Uterus (tissue), 4 donors: Measurements from ENCODE around the gene SAP130. TPM values are rescaled to one million over a fixed set of nuclear protein-coding genes. Genes with fewer than 3 reads are reported as not detected.

Source experiments
- DNase-seq, 2 donors: peaks; one replicate each; pipeline ENCODE4 v3.0.0-alpha.2; 2019 to 2020
- H3K27ac ChIP-seq, 2 donors: fragments of 200-600 bp; sonication (generic); 1 replicate in 1 of 2; 2 replicates in 1 of 2; pipeline ENCODE4 v1.5.1; 2016 to 2018
- H3K27me3 ChIP-seq, 2 donors: fragments of 200-600 bp; sonication (generic); one replicate each; pipeline ENCODE4 v1.5.1; 2018 to 2019; ENCODE audit warnings: control low read depth in 1 of 2
- H3K36me3 ChIP-seq, 2 donors: fragments of 200-600 bp; sonication (generic); one replicate each; pipeline ENCODE4 v1.5.1; 2019; ENCODE audit warnings: control low read depth in 1 of 2
- H3K4me1 ChIP-seq, 2 donors: fragments of 200-600 bp; sonication (generic); one replicate each; pipeline ENCODE4 v1.5.1; 2018 to 2019; ENCODE audit warnings: control low read depth in 1 of 2
- H3K4me3 ChIP-seq, 2 donors: fragments of 200-600 bp; sonication (generic); 1 replicate in 1 of 2; 2 replicates in 1 of 2; pipeline ENCODE4 v1.5.1; 2018 to 2019; ENCODE audit warnings: mild to moderate bottlenecking in 1 of 2
- H3K9me3 ChIP-seq, 2 donors: fragments of 200-600 bp; sonication (generic); one replicate each; pipeline ENCODE4 v1.5.1; 2019; ENCODE audit warnings: control low read depth in 1 of 2
- CTCF ChIP-seq, 4 experiments: fragments of 200-600 bp in 2 of 4; fragments of 450-650 bp in 2 of 4; sonication (generic) in 2 of 4; IDR thresholded peaks; one replicate each; pipeline ENCODE4 v1.5.1; 2016 to 2019; ENCODE audit warnings: antibody characterized with exemption in 4 of 4, mild to moderate bottlenecking in 2 of 4, moderate library complexity in 1 of 4
- POLR2A ChIP-seq, 2 donors: fragments of 450-650 bp; IDR thresholded peaks; one replicate each; pipeline ENCODE4 v1.6.1; 2016; ENCODE audit warnings: antibody characterized with exemption in 2 of 2, mild to moderate bottlenecking in 1 of 2, moderate library complexity in 1 of 2
- intact Hi-C: fragments of 100-400 bp; cut with DNase I; formaldehyde crosslinking; loops from one replicate; pipeline ENCODE4 v1.15.1; 2023; ENCODE audit warnings: low total_unique reads
- total RNA-seq, 4 donors: library from RNA; depleted of rRNA in 3 of 4; stranded (reverse); fragments of >200 nt in 3 of 4; gene quantifications; one replicate each; pipeline versions ENCODE4 v1.1.0 to v1.2.4, GENCODE V29; 2014 to 2023
- donor health status: DM: yes; HTN: yes; CAD: no.

The SAP130 gene
- total RNA-seq, 4 donors from 2014 or later, result 3.6 to 47.0 (median 5.9) TPM

DNA sequence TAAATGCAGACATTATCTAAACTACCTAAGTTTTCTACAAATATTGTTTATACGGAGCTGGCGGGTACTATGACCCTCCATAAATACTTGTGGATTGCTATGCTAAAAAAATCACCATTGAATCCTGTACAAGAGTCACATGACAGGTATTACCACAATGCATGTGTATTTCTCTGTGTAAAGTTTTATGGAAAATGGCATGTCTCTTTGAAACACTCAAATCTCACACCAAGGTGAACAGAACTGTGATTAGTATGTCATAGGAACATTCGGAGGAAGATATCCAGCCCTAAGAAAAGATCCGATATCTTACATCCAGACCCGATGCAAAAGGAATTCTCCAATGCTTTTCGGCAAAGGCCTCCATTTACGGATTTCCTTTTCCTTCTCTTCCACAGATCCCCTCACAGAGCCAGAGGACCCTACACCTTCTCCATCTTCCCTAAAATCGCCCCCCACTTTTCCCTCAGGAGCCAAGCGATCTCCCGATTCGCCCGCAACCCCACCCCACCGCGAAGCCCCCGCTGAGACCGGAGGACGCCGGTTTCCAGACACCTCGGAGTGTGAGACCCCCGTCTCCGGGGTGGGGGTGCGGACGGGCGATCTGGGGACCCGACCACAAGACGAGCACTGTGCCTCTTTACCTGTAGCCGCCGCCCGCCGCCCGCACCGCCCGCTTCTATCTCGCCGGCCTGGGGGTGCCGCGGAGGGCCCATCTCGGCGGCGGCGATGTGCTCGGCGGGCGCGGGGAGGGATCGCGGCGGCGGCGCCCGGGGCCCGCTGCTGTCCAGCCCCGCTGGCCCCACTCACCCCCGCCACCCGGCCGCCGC is 1.2 kb downstream of the SAP130 start:
- H3K4me1 ChIP-seq, result no peaks in the 10 kb centered on the region
- intact Hi-C loops, result no loop called here
- no peak for DNase-seq
- TF ChIP-seq POLR2A (IDR thresholded peaks at IDR 0.05), result peak in 1 of 2 donors; percentile 54
- peak in 1 of 4 experiments; percentile 21 for TF ChIP-seq CTCF (IDR thresholded peaks at IDR 0.05)
- no peaks in the 10 kb centered on the region for H3K27me3 ChIP-seq
- H3K36me3 ChIP-seq, result no peaks in the 10 kb centered on the region
- H3K4me3 ChIP-seq, result peak overlapping the region; percentile 65 to 99
- no peaks in the 10 kb centered on the region for H3K9me3 ChIP-seq
- peak overlapping the region; percentile 81 to 89 for H3K27ac ChIP-seq

DNA sequence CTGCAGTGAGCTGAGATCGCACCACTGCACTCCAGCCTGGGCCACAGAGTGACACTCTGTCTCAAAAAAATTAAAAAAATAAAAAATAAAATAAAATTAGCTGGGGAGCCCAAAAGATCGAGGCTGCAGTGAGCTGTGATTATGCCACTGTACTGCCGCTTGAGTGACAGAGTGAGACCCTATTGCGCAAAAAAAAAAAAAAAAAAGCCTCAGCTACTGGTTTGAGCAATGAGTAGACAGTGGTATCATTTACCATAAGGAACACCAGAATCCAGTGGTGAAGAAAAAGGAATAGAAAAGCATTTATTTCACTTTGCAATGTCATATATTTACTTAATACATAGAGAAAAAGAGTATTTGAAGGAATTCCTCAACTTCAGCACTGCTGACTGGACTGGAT is 3.0 kb downstream of the SAP130 start:
- intact Hi-C loops, result no loop called here

GRCh38 chr2:128017561-128017960 is 10.3 kb downstream of the SAP130 start:
- H3K27ac ChIP-seq, result no peak overlapping the region
- intact Hi-C loops, result no loop called here
- no peaks in the 10 kb centered on the region for H3K27me3 ChIP-seq
- no peaks in the 10 kb centered on the region for H3K4me1 ChIP-seq
- no peak overlapping the region for H3K4me3 ChIP-seq
- no peak for TF ChIP-seq POLR2A (IDR thresholded peaks at IDR 0.05)
- TF ChIP-seq CTCF (IDR thresholded peaks at IDR 0.05), result no peak
- no peaks in the 10 kb centered on the region for H3K36me3 ChIP-seq
- no peak for DNase-seq
- H3K9me3 ChIP-seq, result no peaks in the 10 kb centered on the region

More for the DNA sequence above, 3.0 kb downstream of the SAP130 start:
- Histone ChIP-seq H3K4me1 (no peaks in the 10 kb centered on the region), H3K27ac (no peak overlapping the region), H3K4me3 (no peak overlapping the region), H3K9me3 (no peaks in the 10 kb centered on the region), H3K36me3 (no peaks in the 10 kb centered on the region), H3K27me3 (no peaks in the 10 kb centered on the region)
- no peak for TF ChIP-seq POLR2A (IDR thresholded peaks at IDR 0.05)
- no peak for TF ChIP-seq CTCF (IDR thresholded peaks at IDR 0.05)
- no peak for DNase-seq

DNA sequence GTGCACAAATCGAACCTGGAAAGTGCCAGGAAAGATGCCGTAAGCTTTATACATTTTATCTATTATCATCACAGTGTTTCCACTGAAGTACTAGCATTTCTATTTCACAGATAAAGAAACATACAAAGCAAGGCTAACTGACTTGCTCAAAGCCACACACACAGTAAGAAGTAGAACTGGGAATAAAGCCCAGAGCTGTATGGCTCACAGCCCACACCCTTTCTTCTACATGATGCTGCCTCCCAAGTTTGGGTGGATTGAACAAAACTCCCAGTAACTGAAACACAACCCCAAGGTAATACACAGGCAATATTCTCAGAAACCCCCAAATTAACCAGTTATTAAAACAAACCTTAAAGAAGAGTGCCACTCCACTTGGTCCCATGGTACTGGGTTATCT is 11.2 kb downstream of the SAP130 start:
- H3K4me3 ChIP-seq, result no peak overlapping the region
- H3K27me3 ChIP-seq, result no peaks in the 10 kb centered on the region
- intact Hi-C loops, result no loop called here
- H3K27ac ChIP-seq, result no peak overlapping the region
- no peak for TF ChIP-seq CTCF (IDR thresholded peaks at IDR 0.05)
- TF ChIP-seq POLR2A (IDR thresholded peaks at IDR 0.05), result no peak
- no peak for DNase-seq
- H3K4me1 ChIP-seq, result no peaks in the 10 kb centered on the region
- H3K9me3 ChIP-seq, result no peaks in the 10 kb centered on the region
- no peaks in the 10 kb centered on the region for H3K36me3 ChIP-seq

GRCh38 chr2:128012698-128013097 is 15.2 kb downstream of the SAP130 start:
- no peak overlapping the region for H3K4me3 ChIP-seq
- no peak for DNase-seq
- intact Hi-C loops, result no loop called here
- H3K27ac ChIP-seq, result no peak overlapping the region
- no peak for TF ChIP-seq CTCF (IDR thresholded peaks at IDR 0.05)
- no peak for TF ChIP-seq POLR2A (IDR thresholded peaks at IDR 0.05)
- no peaks in the 10 kb centered on the region for H3K4me1 ChIP-seq
- H3K36me3 ChIP-seq, result no peaks in the 10 kb centered on the region
- H3K27me3 ChIP-seq, result no peaks in the 10 kb centered on the region
- no peaks in the 10 kb centered on the region for H3K9me3 ChIP-seq
